Mesenchymal stem cell (in vitro differentiated cells and primary cell): ENCODE data around the gene GOSR1.
"Not testable (repeated sequence)": the region's sequence is repeated elsewhere in the genome, so short reads cannot be mapped to it uniquely, and the experiment has no call there.

Experiments used
- DNase-seq: peaks from one replicate; pipeline ENCODE4 v3.0.0-alpha.2; 2013
- H2AFZ ChIP-seq: one replicate; pipeline ENCODE4 v1.6.1; 2013; ENCODE audit warnings: low read depth, mild to moderate bottlenecking, control low read depth, inconsistent platforms, low read length, moderate library complexity
- H2AK5ac ChIP-seq: 2 replicates; pipeline ENCODE4 v1.6.1; 2013; ENCODE audit warnings: low read length, moderate library complexity, mild to moderate bottlenecking, inconsistent platforms; ENCODE audit not compliant: severe bottlenecking
- H2BK120ac ChIP-seq: one replicate; pipeline ENCODE4 v1.6.1; 2013; ENCODE audit warnings: low read depth, mild to moderate bottlenecking, inconsistent platforms, low read length, moderate library complexity
- H2BK12ac ChIP-seq, 2 experiments: one replicate each; pipeline ENCODE4 v1.6.1; 2013; ENCODE audit warnings: inconsistent platforms in 2 of 2, low read length in 2 of 2, mild to moderate bottlenecking in 2 of 2, moderate library complexity in 2 of 2, control low read depth in 1 of 2
- H2BK15ac ChIP-seq: one replicate; pipeline ENCODE4 v1.6.1; 2013; ENCODE audit warnings: mild to moderate bottlenecking, low read depth, inconsistent platforms; ENCODE audit not compliant: poor library complexity, severe bottlenecking
- H2BK5ac ChIP-seq: 2 replicates; pipeline ENCODE4 v1.6.1; 2013; ENCODE audit warnings: low read depth, mild to moderate bottlenecking, low read length, control low read depth, inconsistent platforms; ENCODE audit not compliant: poor library complexity, severe bottlenecking
- H3K14ac ChIP-seq, 2 experiments: one replicate each; pipeline ENCODE4 v1.6.1; 2013; ENCODE audit warnings: inconsistent platforms in 2 of 2, low read length in 2 of 2, control low read depth in 1 of 2, mild to moderate bottlenecking in 1 of 2, moderate library complexity in 1 of 2
- H3K18ac ChIP-seq, 2 experiments: one replicate each; pipeline ENCODE4 v1.6.1; 2013; ENCODE audit warnings: inconsistent platforms in 2 of 2, low read length in 2 of 2, control low read depth in 1 of 2, low read depth in 1 of 2, mild to moderate bottlenecking in 1 of 2
- H3K23ac ChIP-seq, 2 experiments: one replicate each; pipeline ENCODE4 v1.6.1; 2013; ENCODE audit warnings: inconsistent platforms in 2 of 2, low read length in 2 of 2, mild to moderate bottlenecking in 2 of 2, moderate library complexity in 2 of 2, control low read depth in 1 of 2
- H3K27ac ChIP-seq: 2 replicates; pipeline ENCODE4 v1.5.1; 2013; ENCODE audit warnings: mild to moderate bottlenecking, moderate library complexity, low read length, control low read depth, inconsistent platforms; ENCODE audit not compliant: poor library complexity, severe bottlenecking
- H3K27me3 ChIP-seq, 2 experiments: 2 replicates each; pipeline versions ENCODE4 v1.6.1 to v1.7.0; 2013; ENCODE audit warnings: low read length in 2 of 2, mild to moderate bottlenecking in 2 of 2, moderate library complexity in 2 of 2, control low read depth in 1 of 2, inconsistent platforms in 1 of 2; ENCODE audit not compliant: control insufficient read depth in 1 of 2, insufficient read depth in 1 of 2
- H3K36me3 ChIP-seq, 2 experiments: 2 replicates each; pipeline versions ENCODE4 v1.6.1 to v1.7.0; 2013; ENCODE audit warnings: low read length in 2 of 2, control low read depth in 1 of 2, inconsistent platforms in 1 of 2, low read depth in 1 of 2, mild to moderate bottlenecking in 1 of 2; ENCODE audit not compliant: insufficient read depth in 2 of 2, control insufficient read depth in 1 of 2
- H3K4ac ChIP-seq, 2 experiments: one replicate each; pipeline ENCODE4 v1.6.1; 2013; ENCODE audit warnings: inconsistent platforms in 2 of 2, low read length in 2 of 2, mild to moderate bottlenecking in 2 of 2, moderate library complexity in 2 of 2, control low read depth in 1 of 2, low read depth in 1 of 2
- H3K4me1 ChIP-seq: 2 replicates; pipeline ENCODE4 v1.6.1; 2013; ENCODE audit warnings: low read depth, low read length, control low read depth; ENCODE audit not compliant: control insufficient read depth, insufficient read depth
- H3K4me2 ChIP-seq: 2 replicates; pipeline ENCODE4 v1.6.1; 2013; ENCODE audit warnings: low read length, mild to moderate bottlenecking, inconsistent platforms; ENCODE audit not compliant: poor library complexity, severe bottlenecking
- H3K4me3 ChIP-seq, 2 experiments: 2 replicates each; pipeline versions ENCODE4 v1.5.1 to v1.7.0; 2013; ENCODE audit warnings: low read length in 2 of 2, mild to moderate bottlenecking in 2 of 2, control low read depth in 1 of 2, low read depth in 1 of 2; ENCODE audit not compliant: insufficient read depth in 1 of 2
- H3K79me1 ChIP-seq: replicated peaks from 2 replicates; pipeline ENCODE4 v1.6.1; 2013; ENCODE audit warnings: mild to moderate bottlenecking, control low read depth, low read length, inconsistent platforms; ENCODE audit not compliant: poor library complexity, severe bottlenecking
- H3K9ac ChIP-seq: 2 replicates; pipeline ENCODE4 v1.7.0; 2013; ENCODE audit warnings: mild to moderate bottlenecking, low read length, moderate library complexity
- H3K9me3 ChIP-seq: 2 replicates; pipeline ENCODE4 v1.7.0; 2013; ENCODE audit warnings: mild to moderate bottlenecking, low read length; ENCODE audit not compliant: control insufficient read depth
- H4K8ac ChIP-seq: one replicate; pipeline ENCODE4 v1.6.1; 2013; ENCODE audit warnings: inconsistent platforms, mild to moderate bottlenecking, low read length, moderate library complexity
- H4K91ac ChIP-seq: one replicate; pipeline ENCODE4 v1.6.1; 2013; ENCODE audit warnings: mild to moderate bottlenecking, low read length, inconsistent platforms
- WGBS: methylation state at CpG from one replicate; pipeline ENCODE4 v1.1.7; 2013; ENCODE audit warnings: mixed read lengths; 5-methylcytosine and 5-hydroxymethylcytosine counted together

The GOSR1 gene

GRCh38 chr17:30523236-30523635, 46.0 kb downstream of the GOSR1 start:
- peaks cover 19% of the 10 kb centered on the region for H3K79me1 ChIP-seq
- not testable (repeated sequence) for H3K9me3 ChIP-seq, H3K9ac ChIP-seq, H2BK5ac ChIP-seq, H3K4ac ChIP-seq, H3K4me1 ChIP-seq, H2AK5ac ChIP-seq, H3K27me3 ChIP-seq, H2BK12ac ChIP-seq, H3K4me3 ChIP-seq, H3K4me2 ChIP-seq, H4K8ac ChIP-seq, H2BK120ac ChIP-seq, H3K14ac ChIP-seq, H3K23ac ChIP-seq, H4K91ac ChIP-seq, H3K18ac ChIP-seq, H2AFZ ChIP-seq, H3K27ac ChIP-seq, DNase-seq, H2BK15ac ChIP-seq
- H3K36me3 ChIP-seq: peaks cover 18 to 26% of the 10 kb centered on the region in 2 experiments
- 99% methylated on average over 30 of the region's 35 CpGs for WGBS

GRCh38 chr17:30524847-30525246, 47.6 kb downstream of the GOSR1 start:
- 87% methylated on average over 3 of the region's 3 CpGs for WGBS
- peak overlapping the region; percentile 10 for H3K9ac ChIP-seq
- no peak overlapping the region for H4K8ac ChIP-seq
- H4K91ac ChIP-seq: no peak overlapping the region
- peaks cover 18 to 20% of the 10 kb centered on the region in 2 experiments for H3K36me3 ChIP-seq
- H3K27me3 ChIP-seq: no peaks in the 10 kb centered on the region
- H2AK5ac ChIP-seq: no peak overlapping the region
- no peak overlapping the region for H3K27ac ChIP-seq
- H3K4ac ChIP-seq: no peak overlapping the region
- DNase-seq: no peak
- no peak overlapping the region for H3K4me3 ChIP-seq
- H3K23ac ChIP-seq: no peak overlapping the region
- no peak overlapping the region for H2BK12ac ChIP-seq
- no peak overlapping the region for H3K18ac ChIP-seq
- no peaks in the 10 kb centered on the region for H3K9me3 ChIP-seq
- no peak overlapping the region for H3K4me2 ChIP-seq
- H2AFZ ChIP-seq: no peak overlapping the region
- H2BK120ac ChIP-seq: no peak overlapping the region
- H2BK15ac ChIP-seq: no peak overlapping the region
- no peak overlapping the region for H3K14ac ChIP-seq
- H3K79me1 ChIP-seq: peaks cover 14% of the 10 kb centered on the region
- H3K4me1 ChIP-seq: no peaks in the 10 kb centered on the region
- no peak overlapping the region for H2BK5ac ChIP-seq

GRCh38 chr17:30526401-30526800, 49.2 kb downstream of the GOSR1 start:
- no peak for DNase-seq
- H3K4me3 ChIP-seq: no peak overlapping the region
- no peaks in the 10 kb centered on the region for H3K9me3 ChIP-seq
- no peak overlapping the region for H3K9ac ChIP-seq
- no peak overlapping the region for H3K4ac ChIP-seq
- no peak overlapping the region for H3K4me2 ChIP-seq
- peaks cover 16 to 18% of the 10 kb centered on the region in 2 experiments for H3K36me3 ChIP-seq
- H4K8ac ChIP-seq: no peak overlapping the region
- no peak overlapping the region for H3K23ac ChIP-seq
- no peak overlapping the region for H2AFZ ChIP-seq
- H4K91ac ChIP-seq: no peak overlapping the region
- 97% methylated on average over 2 of the region's 2 CpGs for WGBS
- H3K4me1 ChIP-seq: peaks cover 3% of the 10 kb centered on the region
- H3K14ac ChIP-seq: no peak overlapping the region
- H2BK5ac ChIP-seq: no peak overlapping the region
- no peak overlapping the region for H2BK15ac ChIP-seq
- no peak overlapping the region for H2BK12ac ChIP-seq
- H2AK5ac ChIP-seq: no peak overlapping the region
- H3K79me1 ChIP-seq: peaks cover 14% of the 10 kb centered on the region
- no peak overlapping the region for H2BK120ac ChIP-seq
- no peak overlapping the region for H3K18ac ChIP-seq
- no peaks in the 10 kb centered on the region for H3K27me3 ChIP-seq
- H3K27ac ChIP-seq: no peak overlapping the region

- 86% methylated on average over 3 of the region's 5 CpGs for WGBS
- not testable (repeated sequence) for H3K23ac ChIP-seq, H3K4me3 ChIP-seq, H2AFZ ChIP-seq, H2BK5ac ChIP-seq, H3K14ac ChIP-seq, H2BK15ac ChIP-seq, H3K4me2 ChIP-seq, H4K91ac ChIP-seq, H3K9me3 ChIP-seq, H2BK120ac ChIP-seq, H3K36me3 ChIP-seq, H3K4me1 ChIP-seq, H2AK5ac ChIP-seq, H3K79me1 ChIP-seq, H3K27me3 ChIP-seq, H3K18ac ChIP-seq, H2BK12ac ChIP-seq, H3K9ac ChIP-seq, H3K4ac ChIP-seq, DNase-seq, H4K8ac ChIP-seq, H3K27ac ChIP-seq
Measured at GRCh38 chr17:30528701-30529100, 51.5 kb downstream of the GOSR1 start.
